Suprapubic skin (tissue), 3 donors: ENCODE results near the gene CBARP.

ENCODE experiments used
- POLR2A ChIP-seq, 2 donors: fragments of 450-650 bp; IDR thresholded peaks; one replicate each; pipeline ENCODE4 v1.6.1; 2017; ENCODE audit warnings: antibody characterized with exemption in 2 of 2, mild to moderate bottlenecking in 2 of 2, moderate library complexity in 2 of 2
- TF ChIP-seq, protein P1 (sequence below), 2 donors: fragments of 200-600 bp in 1 of 2; fragments of 450-650 bp in 1 of 2; sonication (generic) in 1 of 2; IDR thresholded peaks; one replicate each; pipeline ENCODE4 v1.5.1; 2016 to 2019; ENCODE audit warnings: antibody characterized with exemption in 2 of 2, mild to moderate bottlenecking in 1 of 2, moderate library complexity in 1 of 2

GRCh38 chr19:1248139-1248785 is 10.5 kb upstream of the CBARP start, which contains the start of gene MIDN:
- TF ChIP-seq, protein P1, sequence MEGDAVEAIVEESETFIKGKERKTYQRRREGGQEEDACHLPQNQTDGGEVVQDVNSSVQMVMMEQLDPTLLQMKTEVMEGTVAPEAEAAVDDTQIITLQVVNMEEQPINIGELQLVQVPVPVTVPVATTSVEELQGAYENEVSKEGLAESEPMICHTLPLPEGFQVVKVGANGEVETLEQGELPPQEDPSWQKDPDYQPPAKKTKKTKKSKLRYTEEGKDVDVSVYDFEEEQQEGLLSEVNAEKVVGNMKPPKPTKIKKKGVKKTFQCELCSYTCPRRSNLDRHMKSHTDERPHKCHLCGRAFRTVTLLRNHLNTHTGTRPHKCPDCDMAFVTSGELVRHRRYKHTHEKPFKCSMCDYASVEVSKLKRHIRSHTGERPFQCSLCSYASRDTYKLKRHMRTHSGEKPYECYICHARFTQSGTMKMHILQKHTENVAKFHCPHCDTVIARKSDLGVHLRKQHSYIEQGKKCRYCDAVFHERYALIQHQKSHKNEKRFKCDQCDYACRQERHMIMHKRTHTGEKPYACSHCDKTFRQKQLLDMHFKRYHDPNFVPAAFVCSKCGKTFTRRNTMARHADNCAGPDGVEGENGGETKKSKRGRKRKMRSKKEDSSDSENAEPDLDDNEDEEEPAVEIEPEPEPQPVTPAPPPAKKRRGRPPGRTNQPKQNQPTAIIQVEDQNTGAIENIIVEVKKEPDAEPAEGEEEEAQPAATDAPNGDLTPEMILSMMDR (IDR thresholded peaks at IDR 0.05): no peak
- peak; percentile 42 to 95 for TF ChIP-seq POLR2A (IDR thresholded peaks at IDR 0.05)
